Natural killer cell (primary cell): ENCODE results near the gene TMEM128. TPM values are rescaled to one million over a fixed set of nuclear protein-coding genes. Genes with fewer than 3 reads are reported as not detected.
"Not testable (repeated sequence)": the region's sequence is repeated elsewhere in the genome, so short reads cannot be mapped to it uniquely, and the experiment has no call there.

Source experiments
- ATAC-seq, 3 donors: fragments of 150-1000 bp in 2 of 3; fragments of 200-7000 bp in 1 of 3; cut with Tn5 transposase; 1 replicate in 1 of 3; 2 replicates in 2 of 3; pipeline ENCODE4 v1.10.0; 2021; ENCODE audit warnings: mild to moderate bottlenecking in 2 of 3, moderate library complexity in 2 of 3
- DNase-seq, 2 donors: peaks; one replicate each; pipeline versions ENCODE4 v3.0.0 to v3.0.0-alpha.2; 2013 to 2021; ENCODE audit warnings: mixed read lengths in 1 of 2
- H3K27ac ChIP-seq: one replicate; pipeline ENCODE4 v1.5.1; 2013; ENCODE audit warnings: mild to moderate bottlenecking, low read length
- H3K27me3 ChIP-seq: one replicate; pipeline ENCODE4 v1.6.1; 2013; ENCODE audit warnings: low read length; ENCODE audit not compliant: control insufficient read depth, insufficient read depth
- H3K36me3 ChIP-seq: one replicate; pipeline ENCODE4 v1.6.1; 2013; ENCODE audit warnings: low read length; ENCODE audit not compliant: control insufficient read depth, insufficient read depth
- H3K4me1 ChIP-seq: one replicate; pipeline ENCODE4 v1.6.1; 2013; ENCODE audit warnings: low read length; ENCODE audit not compliant: control insufficient read depth, insufficient read depth
- H3K4me3 ChIP-seq: one replicate; pipeline ENCODE4 v1.5.1; 2013; ENCODE audit warnings: low read length
- H3K9me3 ChIP-seq: one replicate; pipeline ENCODE4 v1.6.1; 2013; ENCODE audit warnings: low read length; ENCODE audit not compliant: control insufficient read depth, insufficient read depth
- H3K27ac Mint-ChIP-seq, 2 donors: one replicate each; pipeline ENCODE4 v1.8.0; 2022; ENCODE audit warnings: mild to moderate bottlenecking in 2 of 2, mixed read lengths in 2 of 2, moderate library complexity in 1 of 2
- H3K27me3 Mint-ChIP-seq, 2 donors: one replicate each; pipeline ENCODE4 v1.8.0; 2022; ENCODE audit warnings: low read depth in 2 of 2, mixed read lengths in 2 of 2
- H3K36me3 Mint-ChIP-seq: one replicate; pipeline ENCODE4 v1.8.0; 2022; ENCODE audit warnings: mixed read lengths
- H3K4me1 Mint-ChIP-seq, 2 donors: one replicate each; pipeline ENCODE4 v1.8.0; 2022; ENCODE audit warnings: mixed read lengths in 2 of 2
- H3K4me3 Mint-ChIP-seq: one replicate; pipeline ENCODE4 v1.8.0; 2022; ENCODE audit warnings: mild to moderate bottlenecking, moderate library complexity, mixed read lengths
- H3K9me3 Mint-ChIP-seq, 2 donors: one replicate each; pipeline ENCODE4 v1.8.0; 2022; ENCODE audit warnings: mixed read lengths in 2 of 2
- CTCF ChIP-seq: fragments of 200-600 bp; IDR thresholded peaks from one replicate; pipeline ENCODE4 v1.8.0; 2022; ENCODE audit warnings: antibody characterized with exemption
- WGBS: methylation state at CpG from one replicate; pipeline ENCODE4 v1.1.7; 2013; ENCODE audit warnings: missing lambda C conversion rate; ENCODE audit not compliant: insufficient coverage; 5-methylcytosine and 5-hydroxymethylcytosine counted together
- intact Hi-C: fragments of 100-400 bp; cut with micrococcal nuclease; formaldehyde crosslinking; loops from one replicate; pipeline ENCODE4 v1.14.2; 2022
- total RNA-seq, 4 donors: library from RNA; stranded (reverse); fragments of 120-200 nt in 1 of 4; gene quantifications; one replicate each; pipeline versions ENCODE4 v1.2.3 to v1.2.4, GENCODE V29; 2013 to 2022

TMEM128 gene
- total RNA-seq, 3 donors from 2014 or later (not counting 1 experiment from before 2014, with no cell fraction given) = 9.3 to 12.2 (median 11.4) TPM

GRCh38 chr4:4203688-4204400, 44.2 kb downstream of the TMEM128 start:
- H3K4me1 ChIP-seq = no peaks in the 10 kb centered on the region
- H3K27ac ChIP-seq = no peak overlapping the region
- no peaks in the 10 kb centered on the region for H3K9me3 Mint-ChIP-seq
- peaks cover 18 to 49% of the 10 kb centered on the region in 2 donors for H3K27me3 Mint-ChIP-seq
- H3K4me1 Mint-ChIP-seq = no peaks in the 10 kb centered on the region
- ATAC-seq (no peak), DNase-seq (no peak)
- no peak overlapping the region for H3K4me3 Mint-ChIP-seq
- no peaks in the 10 kb centered on the region for H3K36me3 ChIP-seq
- H3K27ac Mint-ChIP-seq = no peak overlapping the region
- no peaks in the 10 kb centered on the region for H3K9me3 ChIP-seq
- intact Hi-C loops = no loop called here
- TF ChIP-seq CTCF = no peak
- H3K4me3 ChIP-seq = no peak overlapping the region
- peaks cover 2% of the 10 kb centered on the region for H3K27me3 ChIP-seq
- 78% methylated on average over 9 of the region's 10 CpGs for WGBS
- H3K36me3 Mint-ChIP-seq = no peaks in the 10 kb centered on the region

- Histone ChIP-seq H3K27me3 (peaks cover 2% of the 10 kb centered on the region), H3K4me3 (no peak overlapping the region), H3K27ac (no peak overlapping the region), H3K4me1 (no peaks in the 10 kb centered on the region), H3K9me3 (no peaks in the 10 kb centered on the region), H3K36me3 (no peaks in the 10 kb centered on the region)
- no peak for ATAC-seq
- no peak overlapping the region for H3K4me3 Mint-ChIP-seq
- H3K9me3 Mint-ChIP-seq = no peaks in the 10 kb centered on the region
- no peaks in the 10 kb centered on the region for H3K4me1 Mint-ChIP-seq
- no peak for TF ChIP-seq CTCF
- H3K27me3 Mint-ChIP-seq = peaks cover 12 to 48% of the 10 kb centered on the region in 2 donors
- 64% methylated on average over 3 of the region's 4 CpGs for WGBS
- intact Hi-C loops = no loop called here
- no peak overlapping the region for H3K27ac Mint-ChIP-seq
- no peaks in the 10 kb centered on the region for H3K36me3 Mint-ChIP-seq
- DNase-seq = no peak
These were observed 45.5 kb downstream of the TMEM128 start for GRCh38 chr4:4202510-4202909.

- no peaks in the 10 kb centered on the region for H3K9me3 ChIP-seq
- H3K27me3 ChIP-seq = peaks cover 2% of the 10 kb centered on the region
- Mint-ChIP-seq H3K4me1 (no peaks in the 10 kb centered on the region), H3K36me3 (no peaks in the 10 kb centered on the region), H3K27ac (no peak overlapping the region), H3K9me3 (no peaks in the 10 kb centered on the region), H3K27me3 (peaks cover 16 to 36% of the 10 kb centered on the region in 2 donors), H3K4me3 (no peak overlapping the region)
- no peak for TF ChIP-seq CTCF
- 78% methylated on average over 3 of the region's 4 CpGs for WGBS
- no peak overlapping the region for H3K27ac ChIP-seq
- intact Hi-C loops = no loop called here
- DNase-seq (no peak), ATAC-seq (no peak)
- H3K4me3 ChIP-seq = no peak overlapping the region
- no peaks in the 10 kb centered on the region for H3K4me1 ChIP-seq
- H3K36me3 ChIP-seq = no peaks in the 10 kb centered on the region
These were observed 47.4 kb downstream of the TMEM128 start for GRCh38 chr4:4200624-4201023.

GRCh38 chr4:4195354-4195753, 52.7 kb downstream of the TMEM128 start:
- H3K4me3 Mint-ChIP-seq = no peak overlapping the region
- WGBS = 83% methylated on average over 3 of the region's 3 CpGs
- Histone ChIP-seq H3K27me3 (no peaks in the 10 kb centered on the region), H3K4me1 (no peaks in the 10 kb centered on the region), H3K9me3 (no peaks in the 10 kb centered on the region), H3K36me3 (no peaks in the 10 kb centered on the region), H3K4me3 (no peak overlapping the region), H3K27ac (no peak overlapping the region)
- H3K9me3 Mint-ChIP-seq = no peaks in the 10 kb centered on the region
- ATAC-seq = no peak
- H3K27me3 Mint-ChIP-seq = peaks cover 31 to 33% of the 10 kb centered on the region in 2 donors
- H3K4me1 Mint-ChIP-seq = peaks cover 0 to 5% of the 10 kb centered on the region in 2 donors
- H3K27ac Mint-ChIP-seq = no peak overlapping the region
- DNase-seq = no peak
- H3K36me3 Mint-ChIP-seq = no peaks in the 10 kb centered on the region
- no peak for TF ChIP-seq CTCF
- intact Hi-C loops = no loop called here

- H3K27ac Mint-ChIP-seq, H3K4me1 Mint-ChIP-seq, H3K4me3 Mint-ChIP-seq, H3K4me3 ChIP-seq, ATAC-seq, H3K36me3 ChIP-seq, H3K36me3 Mint-ChIP-seq, intact Hi-C loops, H3K4me1 ChIP-seq, H3K27me3 ChIP-seq, DNase-seq, H3K27ac ChIP-seq, H3K9me3 Mint-ChIP-seq, H3K9me3 ChIP-seq: not testable (repeated sequence)
- 100% methylated on average over 2 of the region's 3 CpGs for WGBS
- H3K27me3 Mint-ChIP-seq = peaks cover 33 to 48% of the 10 kb centered on the region in 2 donors
These were observed 59.5 kb downstream of the TMEM128 start for GRCh38 chr4:4188557-4188956.
